Measurements from ENCODE around the gene SMYD3.

DNA sequence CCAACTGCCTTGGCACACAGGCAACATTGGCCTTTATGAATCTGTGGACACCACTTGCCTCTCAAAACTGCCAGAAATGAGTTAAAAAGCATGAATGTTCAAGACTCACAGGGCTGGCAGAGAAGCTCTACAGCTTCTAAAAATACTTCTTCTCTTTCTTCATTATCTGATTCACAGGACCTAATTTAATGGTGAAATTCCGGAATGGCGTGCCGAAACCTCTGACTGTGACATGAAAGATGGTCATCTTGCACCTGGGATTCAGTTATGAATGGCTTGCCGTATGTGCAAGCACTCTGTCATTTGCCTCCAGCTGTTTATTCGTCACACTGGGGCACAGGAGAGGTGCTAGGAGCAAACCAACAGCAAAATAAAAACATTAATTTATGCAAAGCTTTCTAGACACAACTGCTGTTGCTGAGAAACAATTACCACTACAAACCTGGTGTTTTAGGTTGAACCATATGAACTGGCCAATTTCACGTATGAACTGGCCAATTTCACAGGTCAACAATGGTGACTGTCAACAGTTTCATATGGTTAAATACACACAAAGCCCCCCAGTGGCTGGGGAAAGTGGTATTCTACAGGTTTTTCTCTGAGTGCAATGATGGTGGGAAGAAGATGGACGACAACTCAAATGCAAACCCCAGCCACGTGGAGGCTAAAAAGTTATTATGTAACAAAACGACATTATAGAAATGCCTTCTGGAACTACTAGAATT is 704.0 kb downstream of the SMYD3 start:
- TF ChIP-seq, protein P1, sequence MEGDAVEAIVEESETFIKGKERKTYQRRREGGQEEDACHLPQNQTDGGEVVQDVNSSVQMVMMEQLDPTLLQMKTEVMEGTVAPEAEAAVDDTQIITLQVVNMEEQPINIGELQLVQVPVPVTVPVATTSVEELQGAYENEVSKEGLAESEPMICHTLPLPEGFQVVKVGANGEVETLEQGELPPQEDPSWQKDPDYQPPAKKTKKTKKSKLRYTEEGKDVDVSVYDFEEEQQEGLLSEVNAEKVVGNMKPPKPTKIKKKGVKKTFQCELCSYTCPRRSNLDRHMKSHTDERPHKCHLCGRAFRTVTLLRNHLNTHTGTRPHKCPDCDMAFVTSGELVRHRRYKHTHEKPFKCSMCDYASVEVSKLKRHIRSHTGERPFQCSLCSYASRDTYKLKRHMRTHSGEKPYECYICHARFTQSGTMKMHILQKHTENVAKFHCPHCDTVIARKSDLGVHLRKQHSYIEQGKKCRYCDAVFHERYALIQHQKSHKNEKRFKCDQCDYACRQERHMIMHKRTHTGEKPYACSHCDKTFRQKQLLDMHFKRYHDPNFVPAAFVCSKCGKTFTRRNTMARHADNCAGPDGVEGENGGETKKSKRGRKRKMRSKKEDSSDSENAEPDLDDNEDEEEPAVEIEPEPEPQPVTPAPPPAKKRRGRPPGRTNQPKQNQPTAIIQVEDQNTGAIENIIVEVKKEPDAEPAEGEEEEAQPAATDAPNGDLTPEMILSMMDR (IDR thresholded peaks at IDR 0.05; ENCODE audit: insufficient read depth, low read length), result no peak
- TF ChIP-seq, protein P2, sequence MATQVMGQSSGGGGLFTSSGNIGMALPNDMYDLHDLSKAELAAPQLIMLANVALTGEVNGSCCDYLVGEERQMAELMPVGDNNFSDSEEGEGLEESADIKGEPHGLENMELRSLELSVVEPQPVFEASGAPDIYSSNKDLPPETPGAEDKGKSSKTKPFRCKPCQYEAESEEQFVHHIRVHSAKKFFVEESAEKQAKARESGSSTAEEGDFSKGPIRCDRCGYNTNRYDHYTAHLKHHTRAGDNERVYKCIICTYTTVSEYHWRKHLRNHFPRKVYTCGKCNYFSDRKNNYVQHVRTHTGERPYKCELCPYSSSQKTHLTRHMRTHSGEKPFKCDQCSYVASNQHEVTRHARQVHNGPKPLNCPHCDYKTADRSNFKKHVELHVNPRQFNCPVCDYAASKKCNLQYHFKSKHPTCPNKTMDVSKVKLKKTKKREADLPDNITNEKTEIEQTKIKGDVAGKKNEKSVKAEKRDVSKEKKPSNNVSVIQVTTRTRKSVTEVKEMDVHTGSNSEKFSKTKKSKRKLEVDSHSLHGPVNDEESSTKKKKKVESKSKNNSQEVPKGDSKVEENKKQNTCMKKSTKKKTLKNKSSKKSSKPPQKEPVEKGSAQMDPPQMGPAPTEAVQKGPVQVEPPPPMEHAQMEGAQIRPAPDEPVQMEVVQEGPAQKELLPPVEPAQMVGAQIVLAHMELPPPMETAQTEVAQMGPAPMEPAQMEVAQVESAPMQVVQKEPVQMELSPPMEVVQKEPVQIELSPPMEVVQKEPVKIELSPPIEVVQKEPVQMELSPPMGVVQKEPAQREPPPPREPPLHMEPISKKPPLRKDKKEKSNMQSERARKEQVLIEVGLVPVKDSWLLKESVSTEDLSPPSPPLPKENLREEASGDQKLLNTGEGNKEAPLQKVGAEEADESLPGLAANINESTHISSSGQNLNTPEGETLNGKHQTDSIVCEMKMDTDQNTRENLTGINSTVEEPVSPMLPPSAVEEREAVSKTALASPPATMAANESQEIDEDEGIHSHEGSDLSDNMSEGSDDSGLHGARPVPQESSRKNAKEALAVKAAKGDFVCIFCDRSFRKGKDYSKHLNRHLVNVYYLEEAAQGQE (IDR thresholded peaks at IDR 0.05; ENCODE audit: insufficient replicate concordance, low read depth), result no peak
